HCT116 (cell line): ENCODE measurements around the gene TAF1B. TPM values are rescaled to one million over a fixed set of nuclear protein-coding genes. Genes with fewer than 3 reads are reported as not detected.

Source experiments
- ATAC-seq: fragments of 200-7000 bp; cut with Tn5 transposase; 2 replicates; pipeline ENCODE4 v1.9.1; 2020; ENCODE audit warnings: mild to moderate bottlenecking, moderate library complexity
- BruUV-seq: library from RNA; stranded (reverse); fragments of 400-500 nt; replicated peaks from 2 replicates; lab custom pipeline; 2021; lab: Mats Ljungman, UMichigan
- CTCF ChIA-PET: fragments of 300-600 bp; sonication (Branson Sonifier 250); formaldehyde crosslinking; loops from one replicate; lab custom pipeline; 2021; ENCODE audit warnings: antibody characterized with exemption; lab: Charles Lee
- POLR2A ChIA-PET: fragments of 300-600, 350-600 bp; sonication (Branson Sonifier 250); formaldehyde crosslinking; loops from one replicate; lab custom pipeline; 2021; ENCODE audit warnings: antibody characterized with exemption; lab: Charles Lee
- RAD21 ChIA-PET, 2 experiments: fragments of 300-600 bp; sonication (Branson Sonifier 250); formaldehyde crosslinking; loops; one replicate each; lab custom pipeline; 2023; ENCODE audit warnings: low total read pairs in 2 of 2; ENCODE audit not compliant: uncharacterized antibody in 2 of 2, unreplicated experiment in 2 of 2, low non-redundant PET in 1 of 2; lab: Charles Lee
- DNase-seq: peaks from one replicate; pipeline ENCODE4 v3.0.0-alpha.2; 2010; ENCODE audit warnings: low read depth, low spot score
- H2AFZ ChIP-seq: fragments of 200-600 bp; shearing (Covaris generic), sonication (generic); 2 replicates; pipeline ENCODE4 v1.6.1; 2017; ENCODE audit warnings: low read depth, mixed run types, mixed read lengths, antibody characterized with exemption, low read length; ENCODE audit not compliant: poor library complexity, severe bottlenecking
- H3K27ac ChIP-seq: 2 replicates; pipeline ENCODE4 v1.5.1; 2012; ENCODE audit warnings: low read depth, low read length
- H3K27me3 ChIP-seq: fragments of 200-600 bp; sonication (generic); 2 replicates; pipeline ENCODE4 v1.6.1; 2016; ENCODE audit warnings: mixed run types, low read length, mixed read lengths; ENCODE audit not compliant: insufficient read depth
- H3K36me3 ChIP-seq, 2 experiments: fragments of 200-500 bp in 1 of 2; fragments of 200-600 bp in 1 of 2; sonication (Bioruptor generic) in 1 of 2; sonication (generic) in 1 of 2; 2 replicates each; pipeline versions ENCODE4 v1.5.1 to v1.6.1; 2014 to 2016; ENCODE audit warnings: low read length in 2 of 2, inconsistent platforms in 1 of 2, mixed read lengths in 1 of 2, mixed run types in 1 of 2; ENCODE audit not compliant: insufficient read depth in 2 of 2, control insufficient read depth in 1 of 2
- H3K4me1 ChIP-seq, 2 experiments: fragments of 200-600 bp in 1 of 2; sonication (generic) in 1 of 2; 2 replicates each; pipeline versions ENCODE4 v1.5.1 to v1.6.1; 2012 to 2017; ENCODE audit warnings: low read length in 2 of 2, inconsistent platforms in 1 of 2, mild to moderate bottlenecking in 1 of 2, mixed read lengths in 1 of 2, mixed run types in 1 of 2, moderate library complexity in 1 of 2; ENCODE audit not compliant: insufficient read depth in 2 of 2, control insufficient read depth in 1 of 2
- H3K4me2 ChIP-seq: fragments of 200-600 bp; sonication (generic); 2 replicates; pipeline ENCODE4 v1.6.1; 2017; ENCODE audit warnings: mixed run types, low read length, mixed read lengths
- H3K4me3 ChIP-seq, 2 experiments: fragments of 200-600 bp in 1 of 2; sonication (generic) in 1 of 2; replicated peaks in 1 of 2; 2 replicates each; pipeline ENCODE4 v1.5.1; 2011 to 2016; ENCODE audit warnings: low read length in 2 of 2, control low read depth in 1 of 2, low read depth in 1 of 2, mild to moderate bottlenecking in 1 of 2, mixed read lengths in 1 of 2, mixed run types in 1 of 2
- H3K79me2 ChIP-seq: fragments of 200-600 bp; sonication (generic); 2 replicates; pipeline ENCODE4 v1.6.1; 2017; ENCODE audit warnings: mild to moderate bottlenecking, mixed run types, low read length, moderate library complexity, mixed read lengths; ENCODE audit not compliant: insufficient read depth
- H3K9ac ChIP-seq: fragments of 200-600 bp; sonication (generic); 2 replicates; pipeline ENCODE4 v1.6.1; 2016; ENCODE audit warnings: low read length, mixed read lengths
- H3K9me2 ChIP-seq: fragments of 200-600 bp; sonication (generic), shearing (Covaris generic); 2 replicates; pipeline ENCODE4 v1.6.1; 2017; ENCODE audit warnings: mixed run types, mild to moderate bottlenecking, moderate library complexity; ENCODE audit not compliant: insufficient read depth
- H3K9me3 ChIP-seq, 2 experiments: fragments of 200-500 bp in 1 of 2; fragments of 200-600 bp in 1 of 2; sonication (Bioruptor generic) in 1 of 2; sonication (generic) in 1 of 2; 2 replicates each; pipeline ENCODE4 v1.6.1; 2014 to 2017; ENCODE audit warnings: low read length in 2 of 2, mixed read lengths in 2 of 2, inconsistent platforms in 1 of 2, low read depth in 1 of 2, mild to moderate bottlenecking in 1 of 2, mixed run types in 1 of 2, moderate library complexity in 1 of 2; ENCODE audit not compliant: control insufficient read depth in 1 of 2, insufficient read depth in 1 of 2
- H4K20me1 ChIP-seq: fragments of 200-600 bp; sonication (generic), shearing (Covaris generic); 2 replicates; pipeline ENCODE4 v1.6.1; 2017; ENCODE audit warnings: mixed run types, mild to moderate bottlenecking, moderate library complexity; ENCODE audit not compliant: insufficient read depth
- CBX3 ChIP-seq: IDR thresholded peaks from 2 replicates; pipeline ENCODE4 v1.6.1; 2012; ENCODE audit warnings: low read depth
- EZH2phosphoT487 ChIP-seq: fragments of 200-600 bp; IDR thresholded peaks from 2 replicates; pipeline ENCODE4 v1.6.1; 2018; ENCODE audit warnings: antibody characterized with exemption, borderline replicate concordance
- JUND ChIP-seq: IDR thresholded peaks from 2 replicates; pipeline ENCODE4 v1.6.1; 2012
- RAD21 ChIP-seq: IDR thresholded peaks from 2 replicates; pipeline ENCODE4 v1.6.1; 2012; ENCODE audit warnings: low read depth, mild to moderate bottlenecking
- ZBTB33 ChIP-seq: IDR thresholded peaks from 2 replicates; pipeline ENCODE4 v1.6.1; 2011; ENCODE audit warnings: mild to moderate bottlenecking, low read length, moderate library complexity; ENCODE audit not compliant: insufficient replicate concordance; ENCODE audit errors: extremely low read depth
- ZFX ChIP-seq: fragments of 450-650 bp; IDR thresholded peaks from 2 replicates; pipeline ENCODE4 v1.6.1; 2017
- intact Hi-C: fragments of 100-400 bp; cut with micrococcal nuclease; formaldehyde crosslinking; loops from 2 replicates; pipeline ENCODE4 v1.10.0; 2022
- total RNA-seq: library from RNA; stranded (reverse); gene quantifications from one replicate; pipeline ENCODE4 v1.2.1, GENCODE V29; 2021; ENCODE audit not compliant: unreplicated experiment
- TF ChIP-seq, protein P1 (sequence below): IDR thresholded peaks from 2 replicates; pipeline ENCODE4 v1.6.1; 2012; ENCODE audit warnings: low read depth

Gene TAF1B
- total RNA-seq, 1 experiment from 2014 or later, result 27.9 TPM

GRCh38 chr2:9949992-9950520 lies 106.8 kb downstream of the TAF1B start (continued):
- TF ChIP-seq ZFX (no peak), ZBTB33 (no peak), EZH2phosphoT487 (no peak)
- TF ChIP-seq, protein P1, sequence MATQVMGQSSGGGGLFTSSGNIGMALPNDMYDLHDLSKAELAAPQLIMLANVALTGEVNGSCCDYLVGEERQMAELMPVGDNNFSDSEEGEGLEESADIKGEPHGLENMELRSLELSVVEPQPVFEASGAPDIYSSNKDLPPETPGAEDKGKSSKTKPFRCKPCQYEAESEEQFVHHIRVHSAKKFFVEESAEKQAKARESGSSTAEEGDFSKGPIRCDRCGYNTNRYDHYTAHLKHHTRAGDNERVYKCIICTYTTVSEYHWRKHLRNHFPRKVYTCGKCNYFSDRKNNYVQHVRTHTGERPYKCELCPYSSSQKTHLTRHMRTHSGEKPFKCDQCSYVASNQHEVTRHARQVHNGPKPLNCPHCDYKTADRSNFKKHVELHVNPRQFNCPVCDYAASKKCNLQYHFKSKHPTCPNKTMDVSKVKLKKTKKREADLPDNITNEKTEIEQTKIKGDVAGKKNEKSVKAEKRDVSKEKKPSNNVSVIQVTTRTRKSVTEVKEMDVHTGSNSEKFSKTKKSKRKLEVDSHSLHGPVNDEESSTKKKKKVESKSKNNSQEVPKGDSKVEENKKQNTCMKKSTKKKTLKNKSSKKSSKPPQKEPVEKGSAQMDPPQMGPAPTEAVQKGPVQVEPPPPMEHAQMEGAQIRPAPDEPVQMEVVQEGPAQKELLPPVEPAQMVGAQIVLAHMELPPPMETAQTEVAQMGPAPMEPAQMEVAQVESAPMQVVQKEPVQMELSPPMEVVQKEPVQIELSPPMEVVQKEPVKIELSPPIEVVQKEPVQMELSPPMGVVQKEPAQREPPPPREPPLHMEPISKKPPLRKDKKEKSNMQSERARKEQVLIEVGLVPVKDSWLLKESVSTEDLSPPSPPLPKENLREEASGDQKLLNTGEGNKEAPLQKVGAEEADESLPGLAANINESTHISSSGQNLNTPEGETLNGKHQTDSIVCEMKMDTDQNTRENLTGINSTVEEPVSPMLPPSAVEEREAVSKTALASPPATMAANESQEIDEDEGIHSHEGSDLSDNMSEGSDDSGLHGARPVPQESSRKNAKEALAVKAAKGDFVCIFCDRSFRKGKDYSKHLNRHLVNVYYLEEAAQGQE, result no peak

- no peaks in the 10 kb centered on the region for H3K27me3 ChIP-seq
- H3K27ac ChIP-seq, result peak overlapping the region; percentile 35; the same call in 1 of the 2 replicates
- no peak for DNase-seq
- no peaks in the 10 kb centered on the region for H3K79me2 ChIP-seq
- TF ChIP-seq JUND (no peak), CBX3 (no peak), RAD21 (no peak)
- TF ChIP-seq, all 23 proteins: peak for 0
- Histone ChIP-seq H3K4me2 (peak overlapping the region; percentile 87), H3K9ac (peak overlapping the region; percentile 56), H4K20me1 (no peaks in the 10 kb centered on the region), H3K4me1 (peaks cover 13 to 31% of the 10 kb centered on the region in 2 experiments), H3K36me3 (no peaks in the 10 kb centered on the region), H3K9me2 (no peaks in the 10 kb centered on the region), H3K4me3 (peak overlapping the region; percentile 43 to 63), H2AFZ (peak overlapping the region; percentile 29), H3K9me3 (no peaks in the 10 kb centered on the region)
- POLR2A ChIA-PET, result no interaction called here
- intact Hi-C loops, result no loop called here
- CTCF ChIA-PET, result no interaction called here
- RAD21 ChIA-PET, result no interaction called here
- BruUV-seq, result no TSS peak
- peak; percentile 58 for ATAC-seq
Observed at GRCh38 chr2:9950521-9951271, 107.4 kb downstream of the TAF1B start.
